Measurements from ENCODE around the gene FAM131B.

FAM131B gene

GRCh38 chr7:143334244-143334643, 28.3 kb downstream of the FAM131B start:
- TF ChIP-seq, protein P1, sequence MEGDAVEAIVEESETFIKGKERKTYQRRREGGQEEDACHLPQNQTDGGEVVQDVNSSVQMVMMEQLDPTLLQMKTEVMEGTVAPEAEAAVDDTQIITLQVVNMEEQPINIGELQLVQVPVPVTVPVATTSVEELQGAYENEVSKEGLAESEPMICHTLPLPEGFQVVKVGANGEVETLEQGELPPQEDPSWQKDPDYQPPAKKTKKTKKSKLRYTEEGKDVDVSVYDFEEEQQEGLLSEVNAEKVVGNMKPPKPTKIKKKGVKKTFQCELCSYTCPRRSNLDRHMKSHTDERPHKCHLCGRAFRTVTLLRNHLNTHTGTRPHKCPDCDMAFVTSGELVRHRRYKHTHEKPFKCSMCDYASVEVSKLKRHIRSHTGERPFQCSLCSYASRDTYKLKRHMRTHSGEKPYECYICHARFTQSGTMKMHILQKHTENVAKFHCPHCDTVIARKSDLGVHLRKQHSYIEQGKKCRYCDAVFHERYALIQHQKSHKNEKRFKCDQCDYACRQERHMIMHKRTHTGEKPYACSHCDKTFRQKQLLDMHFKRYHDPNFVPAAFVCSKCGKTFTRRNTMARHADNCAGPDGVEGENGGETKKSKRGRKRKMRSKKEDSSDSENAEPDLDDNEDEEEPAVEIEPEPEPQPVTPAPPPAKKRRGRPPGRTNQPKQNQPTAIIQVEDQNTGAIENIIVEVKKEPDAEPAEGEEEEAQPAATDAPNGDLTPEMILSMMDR (IDR thresholded peaks at IDR 0.05), result no peak
- no peak for TF ChIP-seq ZFX (IDR thresholded peaks at IDR 0.05; ENCODE audit: borderline replicate concordance)
- no peak overlapping the region for H3K27ac ChIP-seq

GRCh38 chr7:143331179-143331801, 31.2 kb downstream of the FAM131B start:
- no peak for TF ChIP-seq ZFX (IDR thresholded peaks at IDR 0.05; ENCODE audit: borderline replicate concordance)
- TF ChIP-seq, protein P1 (IDR thresholded peaks at IDR 0.05), result no peak
- H3K27ac ChIP-seq, result no peak overlapping the region

- no peak for TF ChIP-seq ZFX (IDR thresholded peaks at IDR 0.05; ENCODE audit: borderline replicate concordance)
- TF ChIP-seq, protein P1 (IDR thresholded peaks at IDR 0.05), result no peak
- H3K27ac ChIP-seq, result no peak overlapping the region
These were observed 32.9 kb downstream of the FAM131B start for GRCh38 chr7:143329471-143330170.

GRCh38 chr7:143327903-143328302, 34.6 kb downstream of the FAM131B start:
- H3K27ac ChIP-seq, result no peak overlapping the region
- TF ChIP-seq, protein P1 (IDR thresholded peaks at IDR 0.05), result no peak
- no peak for TF ChIP-seq ZFX (IDR thresholded peaks at IDR 0.05; ENCODE audit: borderline replicate concordance)

DNA sequence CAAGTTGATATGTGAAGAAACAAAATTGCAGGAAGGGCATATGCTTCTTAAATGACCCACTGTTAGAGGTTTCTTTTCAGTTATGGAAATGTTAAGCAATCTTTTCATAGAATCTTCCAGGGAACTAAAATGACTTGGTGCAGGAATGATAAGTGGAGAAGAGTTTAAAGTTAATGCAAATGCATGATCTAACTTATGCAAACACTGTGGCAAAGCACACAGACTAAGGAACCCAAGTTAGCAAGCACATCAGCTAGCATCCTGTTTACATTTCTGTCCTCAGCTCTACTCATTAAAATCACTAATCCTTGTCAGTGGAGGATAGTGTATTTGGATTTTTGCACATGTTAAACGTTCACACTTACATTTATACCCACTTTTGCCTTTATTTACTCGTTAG, 37.3 kb downstream of the FAM131B start:
- H3K27ac ChIP-seq, result peak overlapping the region; percentile 32

GRCh38 chr7:143323653-143324052, 38.9 kb downstream of the FAM131B start:
- TF ChIP-seq, protein P1 (IDR thresholded peaks at IDR 0.05), result no peak
- no peak for TF ChIP-seq ZFX (IDR thresholded peaks at IDR 0.05; ENCODE audit: borderline replicate concordance)
- H3K27ac ChIP-seq, result no peak overlapping the region

More for the DNA sequence above, 37.3 kb downstream of the FAM131B start:
- TF ChIP-seq, protein P1 (IDR thresholded peaks at IDR 0.05), result no peak
- TF ChIP-seq ZFX (IDR thresholded peaks at IDR 0.05; ENCODE audit: borderline replicate concordance), result no peak
